Measurements from ENCODE around the gene ABCD3.

The ABCD3 gene

DNA sequence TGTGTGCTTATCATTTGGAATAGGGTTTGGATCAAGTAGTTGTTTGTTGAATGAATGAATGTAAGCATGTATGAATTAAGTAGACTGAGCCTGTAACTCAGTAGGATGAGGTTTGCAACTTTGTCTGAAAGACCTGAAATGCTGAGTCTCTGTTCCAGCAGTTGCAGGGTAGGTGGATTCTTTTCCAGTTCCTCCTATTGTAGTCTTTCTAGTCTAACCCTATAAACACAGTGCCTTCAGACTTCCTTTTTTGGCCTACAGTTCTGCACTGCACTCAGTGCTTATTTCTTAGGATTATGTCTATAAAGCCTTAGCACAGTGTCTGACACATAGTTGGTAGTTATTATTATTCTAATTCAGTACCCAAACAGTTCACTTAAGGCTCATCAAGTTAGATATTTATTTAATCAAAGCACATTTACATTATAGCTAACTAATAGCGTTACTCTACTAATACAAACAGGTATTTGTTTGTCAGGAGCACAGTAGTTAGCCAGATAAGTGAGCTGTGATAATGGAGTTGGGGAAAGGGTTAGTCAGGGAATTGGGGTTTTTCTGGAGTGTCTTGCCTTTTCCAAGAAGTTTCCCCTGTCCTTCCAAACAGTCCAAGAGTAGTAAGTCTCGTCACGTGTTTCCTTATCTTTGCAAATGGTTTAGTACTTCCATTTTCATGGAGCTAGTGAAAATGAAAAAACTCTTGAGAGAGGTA, 45.0 kb downstream of the ABCD3 start:
- DNase-seq = no peak

GRCh38 chr1:94463765-94464330, 45.7 kb downstream of the ABCD3 start:
- peak in 1 of 2 experiments; percentile 31 for DNase-seq

GRCh38 chr1:94468708-94469107, 50.5 kb downstream of the ABCD3 start:
- DNase-seq = no peak

DNA sequence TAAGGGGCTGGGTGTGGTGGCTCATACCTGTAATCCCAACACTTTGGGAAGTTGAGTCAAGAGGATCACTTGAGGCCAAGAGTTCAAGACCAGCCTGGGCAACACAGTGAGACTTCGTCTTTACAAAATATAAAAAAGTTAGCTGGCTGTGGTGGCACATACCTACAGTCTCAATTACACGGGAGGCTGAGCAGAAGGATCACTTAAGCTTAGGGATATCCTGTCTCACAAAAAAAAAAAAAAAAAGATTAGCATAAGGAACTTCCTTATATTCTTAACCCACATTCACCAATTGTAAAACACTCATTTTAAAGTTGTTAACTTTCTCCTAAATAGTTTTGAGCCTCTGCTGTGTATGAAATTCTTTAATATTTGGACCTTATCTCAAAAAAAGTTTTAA, 53.1 kb downstream of the ABCD3 start:
- DNase-seq = no peak

DNA sequence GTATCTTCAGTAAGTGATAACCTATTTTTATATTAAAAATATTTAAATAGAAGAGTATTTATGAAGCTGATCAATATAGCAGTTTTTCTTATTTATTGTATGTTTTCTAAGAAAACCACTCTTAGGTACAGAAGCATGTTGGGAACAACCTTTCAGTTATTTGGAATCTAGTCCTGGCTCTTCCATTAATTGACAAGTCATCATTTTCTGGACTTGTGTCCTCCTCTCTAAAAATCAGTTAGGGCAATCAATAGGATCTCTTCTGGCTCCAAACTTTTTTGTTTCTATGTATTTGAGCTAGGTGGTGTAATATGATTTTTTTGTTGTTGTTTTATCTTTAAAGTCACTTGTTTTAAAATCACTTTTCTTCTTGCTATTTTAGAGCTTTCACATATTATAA, 57.0 kb downstream of the ABCD3 start:
- DNase-seq = no peak

DNA sequence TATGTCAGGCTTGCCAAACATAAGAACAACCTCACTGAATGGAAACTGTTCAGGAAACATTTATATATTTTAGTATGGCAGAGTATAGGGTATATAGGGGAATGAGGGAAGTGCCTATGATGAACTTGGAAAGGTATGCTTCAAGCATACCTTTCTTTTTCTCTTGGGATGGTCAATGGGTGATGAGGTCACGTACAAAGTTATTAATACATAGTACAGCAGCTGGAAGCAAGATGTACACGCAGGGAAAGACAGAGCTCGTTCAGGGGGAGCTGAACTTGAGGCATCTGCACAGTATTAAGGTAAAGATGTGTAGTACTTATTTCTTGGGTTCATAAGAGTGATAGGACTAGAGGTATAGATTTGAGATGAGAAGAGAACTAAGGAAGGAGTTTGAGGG, 61.5 kb downstream of the ABCD3 start:
- no peak for DNase-seq

DNA sequence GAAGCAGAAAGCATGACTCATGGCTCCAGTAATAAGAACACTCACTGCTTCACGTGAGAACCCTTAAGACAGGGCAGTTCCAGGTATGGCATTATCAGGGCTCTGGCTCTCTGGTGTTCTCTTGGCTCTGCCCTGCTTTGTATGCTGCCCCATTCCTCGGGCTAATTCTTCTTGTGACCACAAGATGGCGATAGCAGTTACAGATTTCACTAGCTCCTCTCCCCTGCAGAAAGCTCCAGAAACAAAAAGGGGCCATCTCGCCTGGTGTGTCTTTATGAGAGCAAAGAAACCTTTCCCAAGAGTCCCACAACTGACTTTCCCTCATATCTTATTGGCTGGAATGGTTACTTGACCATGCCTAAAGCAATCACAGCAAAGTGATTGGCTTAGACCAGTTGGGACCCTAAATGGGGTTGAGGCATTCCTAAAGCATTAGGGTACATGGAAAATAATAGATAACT, 63.3 kb downstream of the ABCD3 start:
- peak in 1 of 2 experiments; percentile 53 for DNase-seq

DNA sequence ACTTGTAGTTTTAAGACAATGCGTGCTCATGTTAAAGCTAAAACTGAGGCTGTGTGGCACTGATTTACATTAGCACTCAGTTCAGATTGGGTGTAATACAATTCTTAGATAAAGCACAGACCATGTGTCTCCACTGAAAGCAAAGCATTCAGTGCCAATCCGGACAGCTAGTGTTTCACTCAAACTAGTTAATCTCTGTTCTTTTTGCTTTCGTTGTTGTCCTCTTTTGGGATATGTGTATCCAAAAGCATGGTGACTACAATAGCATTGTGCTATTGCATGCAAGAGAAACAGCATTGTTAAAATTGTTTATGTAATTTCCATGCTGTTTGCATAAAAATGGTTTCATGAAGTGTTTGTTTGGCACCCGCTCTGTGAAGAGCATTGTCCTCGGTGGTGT, 68.8 kb downstream of the ABCD3 start:
- no peak for DNase-seq

- DNase-seq = no peak
Observed at GRCh38 chr1:94490556-94490955, 72.4 kb downstream of the ABCD3 start.

GRCh38 chr1:94496076-94496755, 78.0 kb downstream of the ABCD3 start:
- DNase-seq = no peak

- DNase-seq = no peak
Observed at GRCh38 chr1:94501426-94501825, 83.2 kb downstream of the ABCD3 start.

DNA sequence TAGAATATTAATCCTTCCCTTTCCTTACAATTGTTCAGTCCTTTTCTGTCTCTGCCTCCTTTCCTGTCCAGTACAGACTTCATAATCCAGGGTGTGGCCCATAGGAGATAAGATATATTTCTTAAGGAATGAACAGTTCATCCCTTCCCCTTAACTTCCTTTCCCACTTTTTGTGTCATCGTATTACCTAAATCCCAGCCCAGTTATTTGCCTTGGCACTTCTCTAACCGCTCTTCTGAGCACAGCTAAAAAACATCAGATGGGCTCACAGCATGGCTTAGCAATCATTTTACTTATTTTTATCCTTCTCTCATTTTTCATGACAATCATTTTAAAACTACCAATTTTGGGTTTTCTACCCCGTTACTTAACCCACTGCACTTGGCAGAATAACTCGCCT, 83.7 kb downstream of the ABCD3 start:
- DNase-seq = no peak

DNA sequence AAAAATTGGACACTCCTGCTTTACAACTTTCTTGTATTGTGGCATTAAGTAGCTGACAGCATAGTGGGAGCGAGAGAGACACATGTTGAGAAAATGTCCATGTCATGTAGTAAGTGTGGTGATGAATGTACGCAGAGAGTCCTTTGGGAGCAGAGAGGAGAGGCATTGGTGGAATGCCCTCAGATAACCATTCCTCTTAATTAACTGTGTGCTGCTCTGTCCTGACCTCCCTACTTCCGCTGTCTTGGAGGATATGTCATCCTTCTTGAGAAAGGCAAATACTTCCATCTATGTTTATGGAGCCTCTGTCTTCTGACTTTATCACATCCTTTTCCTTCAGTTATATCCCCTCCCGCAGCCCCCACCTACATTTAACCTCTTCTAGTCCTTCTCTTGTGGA, 85.0 kb downstream of the ABCD3 start:
- no peak for DNase-seq

DNA sequence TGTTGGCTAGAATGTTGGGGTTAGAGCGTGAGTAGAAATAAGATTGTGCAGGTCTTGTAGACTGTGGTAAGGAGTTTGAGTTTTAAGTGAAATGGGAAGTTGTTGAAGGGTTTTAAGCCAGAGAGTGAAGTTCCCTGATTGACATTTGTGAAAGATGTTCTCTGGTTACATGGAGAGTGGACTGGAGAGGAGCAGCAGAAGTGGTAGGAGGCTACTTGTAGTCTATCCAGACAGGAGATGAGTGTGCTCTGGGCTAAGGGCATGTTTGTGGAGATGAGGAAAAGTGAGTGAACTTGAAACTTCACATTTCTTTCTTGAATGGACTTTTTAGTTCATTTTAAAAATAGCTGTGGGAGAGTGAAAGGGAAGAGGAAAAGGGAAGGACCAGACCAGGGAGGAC, 86.4 kb downstream of the ABCD3 start:
- no peak for DNase-seq

GRCh38 chr1:94512816-94513215, 94.6 kb downstream of the ABCD3 start:
- no peak for DNase-seq

- DNase-seq = peak in 1 of 2 experiments; percentile 26
Observed at GRCh38 chr1:94514095-94514727, 96.0 kb downstream of the ABCD3 start.

DNA sequence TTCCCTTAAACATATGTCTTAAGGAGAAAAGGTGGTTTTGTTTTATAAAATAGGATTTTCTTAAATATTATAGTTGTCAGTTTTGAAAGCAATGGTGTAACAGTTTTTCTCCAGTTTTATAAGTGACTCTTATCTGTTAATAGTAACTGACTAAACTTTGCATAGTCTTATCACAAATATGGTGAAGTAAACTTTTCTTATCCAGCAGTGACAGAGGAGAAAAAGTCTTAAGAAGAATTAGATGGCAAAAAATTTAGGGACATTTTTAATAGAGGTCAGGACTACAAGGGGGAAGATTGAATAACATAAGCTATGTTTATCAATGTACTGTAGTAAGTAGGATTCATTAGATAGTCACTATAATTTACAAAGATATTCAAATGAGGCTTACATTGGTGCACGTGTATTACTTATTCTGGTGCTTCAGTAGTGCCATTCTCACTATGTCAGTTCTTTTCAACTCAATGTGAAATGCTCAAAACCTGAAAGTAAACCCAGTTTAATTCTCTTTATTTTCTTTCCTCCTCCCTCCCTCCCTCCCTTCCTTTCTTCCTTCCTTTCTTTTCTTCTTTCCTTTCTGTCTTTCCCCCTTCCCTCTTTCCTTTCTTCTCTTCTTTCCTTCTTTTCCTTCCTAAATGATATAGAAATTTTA, 97.2 kb downstream of the ABCD3 start:
- no peak for DNase-seq

DNA sequence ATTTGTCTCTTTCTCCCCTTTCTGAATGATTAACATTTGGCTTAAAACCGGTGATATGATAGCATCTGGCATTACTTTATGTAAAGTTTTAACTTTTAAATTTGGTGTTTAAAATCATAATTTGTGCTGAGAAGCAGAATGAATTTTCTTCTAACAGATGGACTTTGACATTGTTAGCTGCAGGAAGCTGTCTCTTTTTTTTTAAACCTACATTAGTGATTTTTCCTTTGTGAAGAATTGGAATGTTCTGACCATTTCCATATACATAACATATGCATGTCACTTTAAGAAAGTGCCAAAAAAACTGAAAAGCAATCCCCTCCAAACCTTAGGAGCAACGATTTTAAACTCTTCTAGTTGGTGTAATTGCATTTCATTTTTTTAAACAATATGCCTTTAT, 101.2 kb downstream of the ABCD3 start:
- DNase-seq = no peak

GRCh38 chr1:94522304-94522703, 104.1 kb downstream of the ABCD3 start:
- DNase-seq = peak in 1 of 2 experiments; percentile 11

DNA sequence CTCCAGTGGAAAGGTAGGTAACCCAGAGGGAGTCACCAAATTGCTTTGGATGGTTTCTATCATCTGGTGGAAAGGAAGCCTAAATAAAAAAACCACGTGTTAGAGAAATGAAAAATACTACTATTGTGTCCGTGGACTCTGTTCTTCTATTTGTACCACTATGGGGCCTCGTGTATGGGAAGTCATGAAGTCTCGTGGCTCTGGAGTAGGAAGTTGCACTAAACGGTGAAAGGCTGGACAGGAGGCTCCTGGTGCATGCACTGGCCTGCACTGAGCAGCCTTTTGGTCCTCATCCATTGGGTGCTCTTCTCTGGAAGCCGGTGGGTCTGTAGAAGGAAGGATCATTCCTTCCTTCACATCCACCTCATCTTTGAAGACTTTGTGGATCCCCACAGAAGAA, 106.3 kb downstream of the ABCD3 start:
- no peak for DNase-seq

GRCh38 chr1:94526152-94526980, 108.2 kb downstream of the ABCD3 start:
- DNase-seq = no peak

GRCh38 chr1:94527447-94528031, 109.3 kb downstream of the ABCD3 start:
- no peak for DNase-seq

Data from SW 1271 (cell line).